GM12878 (cell line): ENCODE data around the gene RENBP. TPM values are rescaled to one million over a fixed set of nuclear protein-coding genes. Genes with fewer than 3 reads are reported as not detected.

Experiments
- ATAC-seq: fragments of 200-7000 bp; cut with Tn5 transposase; 3 replicates; pipeline ENCODE4 v1.9.1; 2020; ENCODE audit warnings: mild to moderate bottlenecking, moderate library complexity
- BruUV-seq: library from RNA; stranded (reverse); fragments of 400-500 nt; replicated peaks from 2 replicates; lab custom pipeline; 2021; lab: Mats Ljungman, UMichigan
- CTCF ChIA-PET: fragments of 300-600 bp; sonication (Branson Sonifier 250); formaldehyde crosslinking; extraction: SDS; loops from one replicate; lab custom pipeline; 2021; ENCODE audit warnings: inconsistent platforms; lab: Yijun Ruan, JAX
- POLR2A ChIA-PET: fragments of 350-600 bp; formaldehyde crosslinking; extraction: SDS; loops from one replicate; lab custom pipeline; 2021; ENCODE audit warnings: inconsistent platforms; lab: Charles Lee
- RAD21 ChIA-PET: fragments of 300-600 bp; sonication (Branson Sonifier 250); formaldehyde crosslinking; loops from one replicate; lab custom pipeline; 2023; ENCODE audit warnings: antibody characterized with exemption; ENCODE audit not compliant: unreplicated experiment; lab: Charles Lee
- SMC1A ChIA-PET: fragments of 300-600 bp; sonication (Branson Sonifier 250); formaldehyde crosslinking; loops from one replicate; lab custom pipeline; 2023; ENCODE audit not compliant: unreplicated experiment, uncharacterized antibody; lab: Charles Lee
- DNase-seq: peaks from one replicate; pipeline ENCODE4 v3.0.0-alpha.2; 2011; ENCODE audit warnings: low read depth, low spot score
- FAIRE-seq: peaks from 3 replicates; lab custom pipeline; 2011; peaks lifted over from hg19 to GRCh38; lab: Jason Lieb, UNC
- H2AFZ ChIP-seq: 2 replicates; pipeline ENCODE4 v1.6.0; 2011; ENCODE audit warnings: low read depth, low read length, control low read depth; ENCODE audit not compliant: control insufficient read depth
- H3K27ac ChIP-seq: 2 replicates; pipeline ENCODE4 v1.5.1; 2011; ENCODE audit warnings: control low read depth; ENCODE audit not compliant: control insufficient read depth, insufficient read depth
- H3K27me3 ChIP-seq, 2 experiments: replicated peaks in 1 of 2; 2 replicates each; pipeline versions ENCODE4 v1.6.0 to v1.6.1; 2011; ENCODE audit warnings: low read length in 1 of 2; ENCODE audit not compliant: control insufficient read depth in 2 of 2, insufficient read depth in 2 of 2
- H3K36me3 ChIP-seq, 2 experiments: 2 replicates each; pipeline ENCODE4 v1.5.1; 2011; ENCODE audit warnings: low read length in 1 of 2; ENCODE audit not compliant: control insufficient read depth in 2 of 2, insufficient read depth in 2 of 2
- H3K4me1 ChIP-seq: 2 replicates; pipeline ENCODE4 v1.6.1; 2011; ENCODE audit warnings: mild to moderate bottlenecking, low read length, moderate library complexity, mixed read lengths; ENCODE audit not compliant: control insufficient read depth, insufficient read depth
- H3K4me2 ChIP-seq: 2 replicates; pipeline ENCODE4 v1.6.0; 2011; ENCODE audit warnings: control low read depth; ENCODE audit not compliant: control insufficient read depth, insufficient read depth
- H3K4me3 ChIP-seq: fragments of 200-600 bp; sonication (generic); 2 replicates; pipeline ENCODE4 v1.5.1; 2016
- H3K79me2 ChIP-seq: 2 replicates; pipeline ENCODE4 v1.6.0; 2011; ENCODE audit warnings: low read length; ENCODE audit not compliant: control insufficient read depth, insufficient read depth
- H3K9ac ChIP-seq: 2 replicates; pipeline ENCODE4 v1.8.0; 2011; ENCODE audit warnings: low read length, control low read depth, mixed read lengths; ENCODE audit not compliant: control insufficient read depth, insufficient read depth
- H3K9me3 ChIP-seq: replicated peaks from 3 replicates; pipeline ENCODE4 v1.5.1; 2011; ENCODE audit warnings: mild to moderate bottlenecking, low read length; ENCODE audit not compliant: control insufficient read depth, insufficient read depth
- H4K20me1 ChIP-seq: 2 replicates; pipeline ENCODE4 v1.6.0; 2011; ENCODE audit not compliant: control insufficient read depth, insufficient read depth
- MXI1 ChIP-seq: fragments of 150-350 bp; IDR thresholded peaks from 2 replicates; pipeline ENCODE4 v1.6.1; 2011; ENCODE audit warnings: low read depth, mild to moderate bottlenecking, inconsistent platforms, low read length, improper control_type of control experiment
- POLR2A ChIP-seq: IDR thresholded peaks from 2 replicates; pipeline ENCODE4 v1.6.1; 2011; ENCODE audit warnings: low read depth, mild to moderate bottlenecking, low read length
- POU2F2 ChIP-seq: IDR thresholded peaks from 3 replicates; pipeline ENCODE4 v1.6.1; 2011; ENCODE audit warnings: low read depth, mild to moderate bottlenecking, low read length, borderline replicate concordance
- RAD21 ChIP-seq: IDR thresholded peaks from 2 replicates; pipeline ENCODE4 v1.6.1; 2011; ENCODE audit warnings: mild to moderate bottlenecking, low read depth, low read length, moderate library complexity; ENCODE audit not compliant: insufficient read depth
- SMC3 ChIP-seq: IDR thresholded peaks from 2 replicates; pipeline ENCODE4 v1.6.1; 2011; ENCODE audit warnings: low read length, improper control_type of control experiment, borderline replicate concordance
- TCF12 ChIP-seq: IDR thresholded peaks from 2 replicates; pipeline ENCODE4 v1.6.1; 2011; ENCODE audit warnings: low read depth, mild to moderate bottlenecking, low read length
- WRNIP1 ChIP-seq: IDR thresholded peaks from 2 replicates; pipeline ENCODE4 v1.6.1; 2011; ENCODE audit warnings: low read depth, low read length, improper control_type of control experiment, borderline replicate concordance
- WGBS: methylation state at CpG from one replicate; pipeline ENCODE4 v1.1.6; 2016; ENCODE audit warnings: low lambda C conversion rate; ENCODE audit not compliant: insufficient replicate concordance, insufficient coverage; ENCODE audit errors: missing lambda C conversion rate; 5-methylcytosine and 5-hydroxymethylcytosine counted together
- in situ Hi-C: fragments of 300-500 bp; cut with MboI; formaldehyde crosslinking; loops from 9 replicates; pipeline ENCODE4 v1.14.3; 2018; ENCODE audit warnings: mixed read lengths
- intact Hi-C: fragments of 100-400 bp; cut with micrococcal nuclease; formaldehyde crosslinking; loops from one replicate; pipeline ENCODE4 v1.14.2; 2022; ENCODE audit not compliant: unreplicated experiment
- polyA plus RNA-seq, 11 experiments: library from polyadenylated mRNA; depleted of rRNA in 4 of 11; unstranded in 6 of 11; stranded (reverse) in 5 of 11; fragments of >200 nt; fragmentation: Nextera tagmentation in 4 of 11; fragmentation: Illumina TruSeq in 1 of 11; extraction: Ambion mirVana in 4 of 11; extraction: Trizol in 1 of 11; gene quantifications; 1 replicate in 1 of 11; 2 replicates in 10 of 11; pipeline versions ENCODE4 v1.2.1 to v1.2.3, GENCODE V29; 2011 to 2016; ENCODE audit warnings: inconsistent platforms in 2 of 11, missing spikeins in 2 of 11, low read depth in 1 of 11
- total RNA-seq, 4 experiments: library from RNA; depleted of rRNA in 3 of 4; stranded (reverse); fragments of >200 nt in 3 of 4; fragmentation: Illumina TruSeq in 1 of 4; extraction: Trizol in 1 of 4; gene quantifications; 2 replicates each; pipeline versions ENCODE4 v1.2.1 to v1.2.3, GENCODE V29; 2013 to 2021
- TF ChIP-seq, protein P1 (sequence below), 3 experiments: IDR thresholded peaks in 2 of 3; conservative IDR thresholded peaks in 1 of 3; 2 replicates each; pipeline ENCODE4 v1.5.1; 2011; ENCODE audit warnings: low read depth in 3 of 3, low read length in 3 of 3, mild to moderate bottlenecking in 3 of 3, control low read depth in 2 of 3, moderate library complexity in 2 of 3, inconsistent platforms in 1 of 3, mixed read lengths in 1 of 3; ENCODE audit not compliant: control insufficient read depth in 2 of 3, insufficient read depth in 1 of 3; ENCODE audit errors: extremely low read depth in 1 of 3

The RENBP gene
- total and polyA plus RNA-seq, 10 of the 15 experiments (the other 5 are each of a cell fraction or from before 2014, with no cell fraction given) = 0.36 to 4.9 (median 1.8) TPM; not detected in 3

DNA sequence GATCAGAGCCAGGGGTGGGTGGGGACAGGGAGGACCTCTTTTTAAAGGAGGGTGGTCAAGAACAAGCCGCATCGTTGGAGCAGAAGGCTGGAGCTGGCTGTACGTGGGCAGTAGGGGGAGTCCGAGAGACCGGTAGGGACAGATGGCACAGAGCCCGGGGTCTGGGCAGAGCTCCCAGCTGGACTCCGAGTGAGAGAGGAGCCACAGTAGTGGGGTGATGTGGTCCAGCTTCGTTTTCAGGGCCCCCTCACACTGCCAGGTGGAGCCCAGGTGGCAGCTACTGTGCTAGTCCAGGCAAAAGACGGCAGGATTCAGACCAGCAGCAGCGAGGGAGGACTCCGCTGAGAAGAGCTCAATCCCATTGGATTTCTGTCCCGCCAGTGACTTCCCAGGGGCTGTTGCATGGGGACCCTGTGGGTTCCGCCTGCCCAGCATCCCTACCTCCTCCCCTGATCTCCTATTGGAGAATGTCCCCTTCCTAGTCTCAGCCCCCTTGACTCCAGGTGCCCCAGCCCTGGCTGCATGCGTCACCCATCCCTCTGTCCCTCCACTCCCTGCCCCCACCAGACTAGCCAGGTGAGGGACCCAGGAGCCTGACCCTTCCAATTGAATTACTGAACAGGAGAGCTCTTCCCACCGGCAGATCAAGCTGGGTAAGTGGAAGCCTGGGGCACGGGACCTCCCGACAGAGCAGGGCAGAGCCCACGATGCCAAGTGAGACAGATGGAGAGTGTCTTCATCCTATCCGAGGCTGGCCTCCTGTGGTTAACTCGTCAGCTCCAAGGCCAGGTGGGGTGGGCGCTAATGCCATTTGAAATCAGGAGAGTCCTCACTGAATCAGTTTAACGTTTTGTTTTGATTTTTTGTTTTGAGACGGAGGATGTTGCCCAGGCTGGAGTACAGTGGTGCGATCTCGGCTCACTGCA, 21.2 kb downstream of the RENBP start:
- Histone ChIP-seq H3K4me3 (peak overlapping the region; percentile 22; the same call in 1 of the 2 replicates), H3K36me3 (peaks cover 0 to 3% of the 10 kb centered on the region in 2 experiments; a peak in 1 of 4 replicates), H3K27ac (no peak overlapping the region), H3K9me3 (no peaks in the 10 kb centered on the region; the same call in 2 of the 3 replicates), H4K20me1 (no peaks in the 10 kb centered on the region), H2AFZ (no peak overlapping the region), H3K79me2 (peaks cover 37% of the 10 kb centered on the region), H3K4me2 (peak overlapping the region; percentile 21), H3K9ac (no peak overlapping the region), H3K4me1 (peaks cover 9% of the 10 kb centered on the region; the same call in 1 of the 2 replicates), H3K27me3 (0 out of 4 replicates have a peak, but pooled peaks cover 0 to 1% of the 10 kb centered on the region in 2 experiments)
- TF ChIP-seq RAD21 (peak; percentile 23; the same call in 1 of the 2 replicates), POU2F2 (no peak), WRNIP1 (no peak), MXI1 (no peak), POLR2A (0 out of 2 replicates have a peak, but pooled peaks have one; percentile 0), TCF12 (0 out of 2 replicates have a peak, but pooled peaks have one; percentile 11), SMC3 (peak; percentile 23; the same call in 1 of the 2 replicates)
- TF ChIP-seq, protein P1, sequence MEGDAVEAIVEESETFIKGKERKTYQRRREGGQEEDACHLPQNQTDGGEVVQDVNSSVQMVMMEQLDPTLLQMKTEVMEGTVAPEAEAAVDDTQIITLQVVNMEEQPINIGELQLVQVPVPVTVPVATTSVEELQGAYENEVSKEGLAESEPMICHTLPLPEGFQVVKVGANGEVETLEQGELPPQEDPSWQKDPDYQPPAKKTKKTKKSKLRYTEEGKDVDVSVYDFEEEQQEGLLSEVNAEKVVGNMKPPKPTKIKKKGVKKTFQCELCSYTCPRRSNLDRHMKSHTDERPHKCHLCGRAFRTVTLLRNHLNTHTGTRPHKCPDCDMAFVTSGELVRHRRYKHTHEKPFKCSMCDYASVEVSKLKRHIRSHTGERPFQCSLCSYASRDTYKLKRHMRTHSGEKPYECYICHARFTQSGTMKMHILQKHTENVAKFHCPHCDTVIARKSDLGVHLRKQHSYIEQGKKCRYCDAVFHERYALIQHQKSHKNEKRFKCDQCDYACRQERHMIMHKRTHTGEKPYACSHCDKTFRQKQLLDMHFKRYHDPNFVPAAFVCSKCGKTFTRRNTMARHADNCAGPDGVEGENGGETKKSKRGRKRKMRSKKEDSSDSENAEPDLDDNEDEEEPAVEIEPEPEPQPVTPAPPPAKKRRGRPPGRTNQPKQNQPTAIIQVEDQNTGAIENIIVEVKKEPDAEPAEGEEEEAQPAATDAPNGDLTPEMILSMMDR (IDR thresholded peaks at IDR 0.05 in 2 of 3, conservative IDR thresholded peaks at IDR 0.05 in 1 of 3; ENCODE audit: control insufficient read depth in 2 of 3, extremely low read depth in 1 of 3, insufficient read depth in 1 of 3, low read depth in 3 of 3, low read length in 3 of 3) = peak; percentile 33 to 69 (median 42); a peak in 5 of 6 replicates
- WGBS = 76% methylated on average over 25 of the region's 25 CpGs
- intact Hi-C loops = no loop called here
- FAIRE-seq = peak; percentile 23
- ATAC-seq = peak; percentile 12; the same call in 2 of the 3 replicates
- ChIA-PET RAD21 (interaction anchor here (0.8 to 6.2 kb wide), 7 partner anchors 14 to 95 kb away, joined by 3 to 59 read pairs (median 5); partner anchors contain the start of genes HCFC1 and RENBP), POLR2A (interaction anchor here (0.6 to 1.7 kb wide), 6 partner anchors 12 to 534 kb away, joined by 3 to 6 read pairs (median 3); partner anchors contain the start of gene NAA10), CTCF (interaction anchor here (0.6 to 8.7 kb wide), 18 partner anchors 10 to 169 kb away, joined by 3 to 172 read pairs (median 5); partner anchors contain the start of genes IDH3G, RENBP and SSR4), SMC1A (interaction anchor here (0.5 to 5.5 kb wide), 6 partner anchors 12 to 171 kb away, joined by 3 to 61 read pairs (median 4); partner anchors contain the start of gene NAA10)
- in situ Hi-C loops = loop anchor here (10.0 kb wide), 1 partner anchor 62 kb away; no protein-coding TSS in a partner anchor
- no TSS peak for BruUV-seq
- DNase-seq = no peak
